Measurements from ENCODE around the gene INMT.

GRCh38 chr7:30751696-30752273 is at the start of gene INMT:
- TF ChIP-seq CTCF (IDR thresholded peaks at IDR 0.05) (no peak), POLR2A (IDR thresholded peaks at IDR 0.05) (no peak), EP300 (IDR thresholded peaks at IDR 0.05) (no peak)
